Stomach (tissue), 9 donors: ENCODE measurements around the gene KCNK3. TPM values are rescaled to one million over a fixed set of nuclear protein-coding genes. Genes with fewer than 3 reads are reported as not detected.

Experiments
- DNase-seq, 2 donors: peaks; one replicate each; pipeline versions ENCODE4 v3.0.0 to v3.0.0-alpha.2; 2013 to 2019
- H3K27ac ChIP-seq, 5 donors: fragments of 200-600 bp in 4 of 5; sonication (generic) in 4 of 5; one replicate each; pipeline ENCODE4 v1.5.1; 2013 to 2019; ENCODE audit warnings: mild to moderate bottlenecking in 1 of 5, moderate library complexity in 1 of 5
- H3K27me3 ChIP-seq, 3 donors: fragments of 200-600 bp; sonication (generic); one replicate each; pipeline ENCODE4 v1.5.1; 2017 to 2019; ENCODE audit warnings: mixed run types in 1 of 3
- H3K36me3 ChIP-seq, 4 donors: fragments of 200-600 bp; sonication (generic); 1 replicate in 3 of 4; 2 replicates in 1 of 4; pipeline ENCODE4 v1.5.1; 2016 to 2019
- H3K4me1 ChIP-seq, 4 donors: fragments of 200-600 bp; sonication (generic); one replicate each; pipeline ENCODE4 v1.5.1; 2016 to 2019
- H3K4me3 ChIP-seq, 4 donors: fragments of 200-600 bp; sonication (generic) in 3 of 4; one replicate each; pipeline ENCODE4 v1.5.1; 2016 to 2019; ENCODE audit warnings: mild to moderate bottlenecking in 1 of 4
- H3K9me3 ChIP-seq, 4 donors: fragments of 200-600 bp; sonication (generic); one replicate each; pipeline ENCODE4 v1.5.1; 2016 to 2019
- EP300 ChIP-seq: sonication (generic); formaldehyde crosslinking; IDR thresholded peaks from one replicate; pipeline ENCODE4 v1.6.1; 2017; ENCODE audit warnings: antibody characterized with exemption
- POLR2A ChIP-seq, 4 donors: fragments of 450-650 bp; IDR thresholded peaks; one replicate each; pipeline ENCODE4 v1.6.1; 2016; ENCODE audit warnings: antibody characterized with exemption in 4 of 4, control low read depth in 2 of 4, mild to moderate bottlenecking in 1 of 4, moderate library complexity in 1 of 4
- POLR2AphosphoS5 ChIP-seq, 3 donors: sonication (generic); formaldehyde crosslinking; IDR thresholded peaks; one replicate each; pipeline ENCODE4 v1.6.1; 2016; ENCODE audit warnings: antibody characterized with exemption in 3 of 3
- WGBS, 5 donors: extraction: QIAGEN DNeasy Blood & Tissue Kit in 3 of 5; methylation state at CpG; one replicate each; pipeline versions ENCODE4 v1.1.5 to v1.1.7; 2013 to 2018; 5-methylcytosine and 5-hydroxymethylcytosine counted together
- intact Hi-C: fragments of 100-400 bp; cut with DNase I; formaldehyde crosslinking; loops from one replicate; pipeline ENCODE4 v1.15.1; 2023; ENCODE audit warnings: low total_unique reads
- polyA plus RNA-seq, 3 donors: library from polyadenylated mRNA; stranded (reverse); fragments of 200-250 nt; gene quantifications; one replicate each; pipeline ENCODE4 v1.2.3, GENCODE V29; 2013
- total RNA-seq, 5 donors: library from RNA; depleted of rRNA; stranded (reverse); fragments of >200 nt; gene quantifications; one replicate each; pipeline versions ENCODE4 v1.1.0 to v1.2.3, GENCODE V29; 2014 to 2016
- TF ChIP-seq, protein P1 (sequence below), 7 experiments: fragments of 450-650 bp in 4 of 7; fragments of 200-600 bp in 3 of 7; sonication (generic) in 3 of 7; IDR thresholded peaks; one replicate each; pipeline ENCODE4 v1.5.1; 2016 to 2019; ENCODE audit warnings: antibody characterized with exemption in 7 of 7, control low read depth in 2 of 7, mild to moderate bottlenecking in 1 of 7
- donor health status: healthy with polysubstance abuse.
- donor health status: Bipolar disorder and iron deficiency.
- donor health status: healthy.

KCNK3 gene
- total and polyA plus RNA-seq, 8 donors: 0.62 to 22.8 (median 1.9) TPM

DNA sequence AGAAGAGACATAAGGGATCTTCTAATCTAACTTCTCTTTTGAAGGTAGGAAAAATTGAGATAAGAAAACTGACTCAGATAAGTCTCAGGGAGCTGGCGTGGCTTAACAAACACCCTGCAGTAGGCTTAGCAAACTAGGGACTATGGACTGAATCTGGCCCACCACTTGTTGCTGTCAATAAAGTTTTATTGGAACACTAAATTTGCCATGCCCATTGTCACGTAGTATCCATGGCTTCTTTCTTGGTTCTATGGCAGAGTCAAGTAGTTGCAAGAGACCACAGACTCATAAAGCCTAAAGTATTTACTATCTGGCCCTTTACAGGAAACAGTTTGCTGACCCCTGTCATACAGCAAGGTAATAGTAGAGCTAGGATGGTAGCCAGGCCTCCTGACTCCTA is 24.2 kb downstream of the KCNK3 start:
- Histone ChIP-seq H3K27me3 (peaks cover 0 to 19% (median 0%) of the 10 kb centered on the region in 3 donors), H3K9me3 (no peaks in the 10 kb centered on the region), H3K36me3 (no peaks in the 10 kb centered on the region), H3K4me3 (no peak overlapping the region), H3K4me1 (peaks cover 23 to 42% (median 33%) of the 10 kb centered on the region in 4 donors), H3K27ac (peak overlapping the region in 1 of 5 donors; percentile 81)
- TF ChIP-seq EP300: no peak
- TF ChIP-seq, protein P1, sequence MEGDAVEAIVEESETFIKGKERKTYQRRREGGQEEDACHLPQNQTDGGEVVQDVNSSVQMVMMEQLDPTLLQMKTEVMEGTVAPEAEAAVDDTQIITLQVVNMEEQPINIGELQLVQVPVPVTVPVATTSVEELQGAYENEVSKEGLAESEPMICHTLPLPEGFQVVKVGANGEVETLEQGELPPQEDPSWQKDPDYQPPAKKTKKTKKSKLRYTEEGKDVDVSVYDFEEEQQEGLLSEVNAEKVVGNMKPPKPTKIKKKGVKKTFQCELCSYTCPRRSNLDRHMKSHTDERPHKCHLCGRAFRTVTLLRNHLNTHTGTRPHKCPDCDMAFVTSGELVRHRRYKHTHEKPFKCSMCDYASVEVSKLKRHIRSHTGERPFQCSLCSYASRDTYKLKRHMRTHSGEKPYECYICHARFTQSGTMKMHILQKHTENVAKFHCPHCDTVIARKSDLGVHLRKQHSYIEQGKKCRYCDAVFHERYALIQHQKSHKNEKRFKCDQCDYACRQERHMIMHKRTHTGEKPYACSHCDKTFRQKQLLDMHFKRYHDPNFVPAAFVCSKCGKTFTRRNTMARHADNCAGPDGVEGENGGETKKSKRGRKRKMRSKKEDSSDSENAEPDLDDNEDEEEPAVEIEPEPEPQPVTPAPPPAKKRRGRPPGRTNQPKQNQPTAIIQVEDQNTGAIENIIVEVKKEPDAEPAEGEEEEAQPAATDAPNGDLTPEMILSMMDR (IDR thresholded peaks at IDR 0.05): no peak
- no peak for TF ChIP-seq POLR2AphosphoS5 (IDR thresholded peaks at IDR 0.05)
- no peak for TF ChIP-seq POLR2A (IDR thresholded peaks at IDR 0.05)
- 61 to 87% (median 78%) methylated on average over 2 of the region's 2 CpGs for WGBS, 5 donors
- DNase-seq: no peak
- intact Hi-C loops: no loop called here

- Histone ChIP-seq H3K27ac (peak overlapping the region in 1 of 5 donors; percentile 81), H3K4me1 (peaks cover 24 to 42% (median 32%) of the 10 kb centered on the region in 4 donors), H3K27me3 (peaks cover 0 to 14% (median 0%) of the 10 kb centered on the region in 3 donors), H3K9me3 (no peaks in the 10 kb centered on the region), H3K4me3 (no peak overlapping the region), H3K36me3 (no peaks in the 10 kb centered on the region)
- 75 to 98% (median 86%) methylated on average over 5 of the region's 5 CpGs for WGBS, 5 donors
- TF ChIP-seq, protein P1 (IDR thresholded peaks at IDR 0.05): no peak
- no peak for TF ChIP-seq POLR2AphosphoS5 (IDR thresholded peaks at IDR 0.05)
- TF ChIP-seq POLR2A (IDR thresholded peaks at IDR 0.05): no peak
- TF ChIP-seq EP300: no peak
- intact Hi-C loops: no loop called here
- DNase-seq: no peak
Observed at GRCh38 chr2:26717362-26717761, 24.8 kb downstream of the KCNK3 start.

DNA sequence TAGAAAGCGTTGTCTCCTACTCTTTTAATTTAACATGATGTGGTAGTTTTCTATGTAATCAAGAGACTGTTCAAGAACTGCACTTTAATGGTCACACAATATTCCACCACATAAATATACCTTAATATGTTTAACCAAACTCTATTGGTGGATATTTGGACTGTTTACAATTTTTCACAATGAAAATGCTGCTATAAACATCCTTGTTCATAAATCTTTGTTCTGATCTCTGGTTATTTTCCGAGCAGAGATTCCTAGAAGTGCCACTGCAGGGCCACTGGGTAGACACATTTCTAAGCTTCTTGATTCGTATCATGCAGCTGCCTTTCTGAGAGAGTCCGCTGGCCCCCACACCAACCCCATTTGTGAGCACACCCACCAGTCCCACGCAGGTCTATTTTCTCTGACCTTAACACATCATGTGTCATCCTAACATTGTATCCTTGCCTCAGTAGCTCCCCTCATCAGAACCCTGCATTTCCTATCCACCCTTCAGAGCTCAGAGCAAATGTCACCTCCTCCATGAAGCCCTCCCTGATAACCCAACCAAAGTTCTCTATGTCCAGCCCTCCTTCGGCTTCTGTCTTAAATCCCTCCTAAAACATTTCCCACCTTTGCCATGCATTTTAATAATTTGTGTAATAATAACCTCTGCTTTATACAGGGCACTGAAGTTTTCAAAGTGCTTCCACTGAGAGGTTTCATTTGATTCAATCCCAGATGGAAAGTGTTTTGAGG is 26.6 kb downstream of the KCNK3 start:
- DNase-seq: no peak
- Histone ChIP-seq H3K9me3 (no peaks in the 10 kb centered on the region), H3K4me3 (no peak overlapping the region), H3K27me3 (peaks cover 0 to 11% (median 0%) of the 10 kb centered on the region in 3 donors), H3K36me3 (no peaks in the 10 kb centered on the region), H3K4me1 (peaks cover 31 to 48% (median 40%) of the 10 kb centered on the region in 4 donors), H3K27ac (peak overlapping the region in 3 of 5 donors; percentile 25 to 81 (median 74))
- TF ChIP-seq, protein P1 (IDR thresholded peaks at IDR 0.05): no peak
- TF ChIP-seq POLR2A (IDR thresholded peaks at IDR 0.05) (no peak), EP300 (no peak), POLR2AphosphoS5 (IDR thresholded peaks at IDR 0.05) (no peak)
- WGBS, 5 donors: 66 to 85% (median 78%) methylated on average over 6 of the region's 6 CpGs
- intact Hi-C loops: no loop called here

GRCh38 chr2:26720322-26721114 is 28.0 kb downstream of the KCNK3 start:
- H3K27me3 ChIP-seq: peaks cover 0 to 22% (median 0%) of the 10 kb centered on the region in 3 donors
- intact Hi-C loops: no loop called here
- WGBS, 5 donors: 24 to 40% (median 36%) methylated on average over 7 of the region's 7 CpGs
- H3K4me3 ChIP-seq: no peak overlapping the region
- TF ChIP-seq, protein P1 (IDR thresholded peaks at IDR 0.05): no peak
- no peak for TF ChIP-seq POLR2A (IDR thresholded peaks at IDR 0.05)
- peak; percentile 64 to 86 (median 66) for TF ChIP-seq POLR2AphosphoS5 (IDR thresholded peaks at IDR 0.05)
- peak; percentile 95 for TF ChIP-seq EP300
- no peaks in the 10 kb centered on the region for H3K9me3 ChIP-seq
- peak overlapping the region in 4 of 5 donors; percentile 58 to 81 (median 70) for H3K27ac ChIP-seq
- H3K4me1 ChIP-seq: peaks cover 37 to 62% (median 49%) of the 10 kb centered on the region in 4 donors
- H3K36me3 ChIP-seq: no peaks in the 10 kb centered on the region
- DNase-seq: peak; percentile 88 to 95
